GM23338 (cell line): ENCODE data around the gene UPF1. TPM values are rescaled to one million over a fixed set of nuclear protein-coding genes. Genes with fewer than 3 reads are reported as not detected.

Source experiments
- ATAC-seq: fragments of 200-7000 bp; cut with Tn5 transposase; 3 replicates; pipeline ENCODE4 v1.9.1; 2020
- DNase-seq: peaks from one replicate; pipeline ENCODE4 v3.0.0-alpha.2; 2015; ENCODE audit warnings: low spot score
- H2AFZ ChIP-seq: fragments of 200-600 bp; sonication (generic); 2 replicates; pipeline ENCODE4 v1.8.0; 2016; ENCODE audit warnings: antibody characterized with exemption, mild to moderate bottlenecking, moderate library complexity
- H3F3A ChIP-seq: fragments of 200-600 bp; sonication (generic); replicated peaks from 2 replicates; pipeline ENCODE4 v1.8.0; 2017; ENCODE audit warnings: antibody characterized with exemption, mixed run types, low read depth
- H3K27ac ChIP-seq: fragments of 200-600 bp; sonication (generic); 2 replicates; pipeline ENCODE4 v1.6.1; 2016; ENCODE audit warnings: low read depth
- H3K27me3 ChIP-seq: fragments of 200-600 bp; sonication (generic); 2 replicates; pipeline ENCODE4 v1.8.0; 2016; ENCODE audit warnings: mild to moderate bottlenecking, mixed run types, moderate library complexity; ENCODE audit not compliant: insufficient read depth
- H3K36me3 ChIP-seq: fragments of 200-600 bp; sonication (generic); 2 replicates; pipeline ENCODE4 v1.8.0; 2016; ENCODE audit warnings: mild to moderate bottlenecking; ENCODE audit not compliant: insufficient read depth
- H3K4me1 ChIP-seq: fragments of 200-600 bp; sonication (generic); 2 replicates; pipeline ENCODE4 v1.8.0; 2016; ENCODE audit warnings: mild to moderate bottlenecking, moderate library complexity; ENCODE audit not compliant: insufficient read depth
- H3K4me2 ChIP-seq: fragments of 200-600 bp; sonication (generic); 2 replicates; pipeline ENCODE4 v1.7.1; 2017; ENCODE audit warnings: mixed run types
- H3K4me3 ChIP-seq: fragments of 200-600 bp; sonication (generic); 2 replicates; pipeline ENCODE4 v1.6.1; 2016; ENCODE audit warnings: mixed run types
- H3K79me2 ChIP-seq: fragments of 200-600 bp; sonication (generic); replicated peaks from 2 replicates; pipeline ENCODE4 v1.8.0; 2017; ENCODE audit warnings: mild to moderate bottlenecking; ENCODE audit not compliant: insufficient read depth
- H3K9me2 ChIP-seq: fragments of 200-600 bp; sonication (generic); 2 replicates; pipeline ENCODE4 v1.8.0; 2017; ENCODE audit not compliant: insufficient read depth
- H4K20me1 ChIP-seq: fragments of 200-600 bp; sonication (generic); replicated peaks from 2 replicates; pipeline ENCODE4 v1.8.0; 2017; ENCODE audit warnings: mild to moderate bottlenecking; ENCODE audit not compliant: insufficient read depth
- H3K27ac Mint-ChIP-seq: 2 replicates; pipeline ENCODE4 v1.8.0; 2020; ENCODE audit warnings: inconsistent platforms, mild to moderate bottlenecking, moderate library complexity, mixed read lengths
- H3K27me3 Mint-ChIP-seq: 3 replicates; pipeline ENCODE4 v1.8.0; 2022; ENCODE audit warnings: low read depth, mild to moderate bottlenecking, moderate library complexity, mixed read lengths, inconsistent platforms; ENCODE audit not compliant: insufficient read depth, poor library complexity
- H3K36me3 Mint-ChIP-seq: 3 replicates; pipeline ENCODE4 v1.8.0; 2021; ENCODE audit warnings: low read depth, mild to moderate bottlenecking, inconsistent platforms, moderate library complexity, mixed read lengths
- H3K4me1 Mint-ChIP-seq: 3 replicates; pipeline ENCODE4 v1.8.0; 2020; ENCODE audit warnings: mild to moderate bottlenecking, inconsistent platforms, mixed read lengths
- H3K4me3 Mint-ChIP-seq: 3 replicates; pipeline ENCODE4 v1.8.0; 2021; ENCODE audit warnings: moderate library complexity, mild to moderate bottlenecking, inconsistent platforms, mixed read lengths
- H3K9me3 Mint-ChIP-seq: 3 replicates; pipeline ENCODE4 v1.8.0; 2020; ENCODE audit warnings: moderate library complexity, mild to moderate bottlenecking, inconsistent platforms, mixed read lengths
- CREB1 ChIP-seq: fragments of 250-450 bp; sonication (Bioruptor Pico); IDR thresholded peaks from 2 replicates; pipeline ENCODE4 v1.5.0; 2020; ENCODE audit warnings: low read depth, mild to moderate bottlenecking, moderate library complexity
- EZH2 ChIP-seq: fragments of 200-600 bp; sonication (generic); IDR thresholded peaks from one replicate; pipeline ENCODE4 v1.8.0; 2017; ENCODE audit warnings: antibody characterized with exemption, mild to moderate bottlenecking, low read depth; ENCODE audit not compliant: unreplicated experiment
- EZH2phosphoT487 ChIP-seq: fragments of 200-600 bp; sonication (generic); IDR thresholded peaks from one replicate; pipeline ENCODE4 v1.8.1; 2018; ENCODE audit warnings: antibody characterized with exemption; ENCODE audit not compliant: unreplicated experiment
- JUNB ChIP-seq: IDR thresholded peaks from one replicate; pipeline ENCODE4 v1.6.1; 2016; ENCODE audit warnings: antibody characterized with exemption; ENCODE audit not compliant: unreplicated experiment
- NANOG ChIP-seq: IDR thresholded peaks from 2 replicates; pipeline ENCODE4 v1.6.1; 2016; ENCODE audit warnings: antibody characterized with exemption, borderline replicate concordance
- POLR2AphosphoS5 ChIP-seq: IDR thresholded peaks from 2 replicates; pipeline ENCODE4 v1.6.1; 2016; ENCODE audit warnings: antibody characterized with exemption, low read depth
- STAT1 ChIP-seq: IDR thresholded peaks from one replicate; pipeline ENCODE4 v1.6.1; 2016; ENCODE audit warnings: antibody characterized with exemption; ENCODE audit not compliant: unreplicated experiment
- ZNF114 ChIP-seq: fragments of 250-450 bp; sonication (Bioruptor Pico); IDR thresholded peaks from 2 replicates; pipeline ENCODE4 v1.5.0; 2020; ENCODE audit warnings: mild to moderate bottlenecking, moderate library complexity
- ZNF331 ChIP-seq: fragments of 250-450 bp; sonication (Bioruptor Pico); IDR thresholded peaks from 2 replicates; pipeline ENCODE4 v1.5.0; 2020; ENCODE audit warnings: low read depth, mild to moderate bottlenecking, moderate library complexity
- polyA plus RNA-seq: library from polyadenylated mRNA; unstranded; fragments of >200 nt; fragmentation: Nextera tagmentation; extraction: Ambion mirVana; gene quantifications from 2 replicates; pipeline ENCODE4 v1.2.1, GENCODE V29; 2016
- total RNA-seq: library from RNA; depleted of rRNA; stranded (reverse); fragments of >200 nt; shearing (Covaris generic); gene quantifications from 2 replicates; pipeline ENCODE4 v1.2.3, GENCODE V29; 2014
- TF ChIP-seq, protein P1 (sequence below): IDR thresholded peaks from one replicate; pipeline ENCODE4 v1.6.1; 2018; ENCODE audit warnings: antibody characterized with exemption; ENCODE audit not compliant: unreplicated experiment
- TF ChIP-seq, protein P2 (sequence below): fragments of 250-450 bp; sonication (Bioruptor Pico); IDR thresholded peaks from 2 replicates; pipeline ENCODE4 v1.5.0; 2020; ENCODE audit warnings: mild to moderate bottlenecking, moderate library complexity
- TF ChIP-seq, protein P3 (sequence below), 2 experiments: fragments of 200-600 bp in 1 of 2; sonication (generic) in 1 of 2; conservative IDR thresholded peaks; 2 replicates each; pipeline versions ENCODE4 v1.5.1 to v1.6.1; 2016 to 2017; ENCODE audit warnings: antibody characterized with exemption in 2 of 2, low read depth in 2 of 2, mild to moderate bottlenecking in 2 of 2, moderate library complexity in 1 of 2
- TF ChIP-seq, protein P4 (sequence below): IDR thresholded peaks from 2 replicates; pipeline ENCODE4 v1.6.1; 2016; ENCODE audit warnings: antibody characterized with exemption

The UPF1 gene
- total and polyA plus RNA-seq, 2 experiments from 2014 or later = 13.8 to 138 TPM

DNA sequence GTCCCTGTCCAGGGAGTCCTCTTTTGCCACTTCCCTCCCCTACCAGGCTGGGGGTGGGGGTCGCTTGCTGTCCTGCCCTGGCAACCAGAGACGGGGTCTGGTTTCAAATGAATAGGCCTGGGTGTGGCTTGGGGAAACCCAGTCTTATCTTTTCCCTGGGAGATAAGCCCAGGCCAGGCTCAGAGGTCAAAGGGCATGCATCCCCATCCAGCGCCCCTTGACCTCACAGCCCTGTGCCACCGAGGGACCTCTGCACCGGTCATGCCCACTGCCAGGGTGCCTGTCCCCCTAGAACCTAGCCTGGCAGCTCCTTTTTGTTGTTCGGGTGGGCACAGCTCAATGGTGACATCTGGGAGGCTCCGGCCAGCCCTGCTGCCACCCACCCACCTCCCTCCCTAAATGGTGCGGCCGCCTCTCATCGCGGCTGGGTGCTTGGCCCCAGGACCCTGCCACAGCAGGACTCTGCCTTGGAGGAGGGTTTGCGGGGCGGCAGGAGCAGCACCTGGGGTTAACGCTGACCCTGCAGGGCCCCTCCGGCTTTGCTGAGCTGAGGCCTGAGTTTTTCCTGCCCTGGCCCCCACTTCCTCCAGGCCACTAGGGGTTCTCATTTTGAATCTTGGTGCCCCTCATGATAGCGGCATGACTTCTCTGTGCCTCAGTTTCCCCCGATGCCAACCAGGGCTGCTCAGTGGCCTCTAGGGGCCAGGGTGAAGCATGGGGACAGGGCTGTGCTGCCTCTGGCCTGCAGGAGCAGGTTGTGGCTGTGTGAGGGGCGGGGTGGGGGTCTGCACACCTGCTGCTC is 67.0 kb downstream of the UPF1 start:
- ATAC-seq (no peak), DNase-seq (no peak)
- peaks cover 17% of the 10 kb centered on the region for H3K27me3 Mint-ChIP-seq
- Histone ChIP-seq H3K4me3 (no peak overlapping the region), H4K20me1 (no peaks in the 10 kb centered on the region; the same call in 1 of the 2 replicates), H3K4me2 (no peak overlapping the region), H3K79me2 (no peaks in the 10 kb centered on the region), H3K36me3 (no peaks in the 10 kb centered on the region), H2AFZ (no peak overlapping the region), H3K27ac (no peak overlapping the region), H3F3A (peaks cover 2% of the 10 kb centered on the region; the same call in 1 of the 2 replicates), H3K4me1 (no peaks in the 10 kb centered on the region; the same call in 1 of the 2 replicates), H3K27me3 (peaks cover 24% of the 10 kb centered on the region), H3K9me2 (no peaks in the 10 kb centered on the region)
- TF ChIP-seq ZNF331 (CRISPR knock-in tag) = no peak
- TF ChIP-seq JUNB = no peak
- TF ChIP-seq, protein P1, sequence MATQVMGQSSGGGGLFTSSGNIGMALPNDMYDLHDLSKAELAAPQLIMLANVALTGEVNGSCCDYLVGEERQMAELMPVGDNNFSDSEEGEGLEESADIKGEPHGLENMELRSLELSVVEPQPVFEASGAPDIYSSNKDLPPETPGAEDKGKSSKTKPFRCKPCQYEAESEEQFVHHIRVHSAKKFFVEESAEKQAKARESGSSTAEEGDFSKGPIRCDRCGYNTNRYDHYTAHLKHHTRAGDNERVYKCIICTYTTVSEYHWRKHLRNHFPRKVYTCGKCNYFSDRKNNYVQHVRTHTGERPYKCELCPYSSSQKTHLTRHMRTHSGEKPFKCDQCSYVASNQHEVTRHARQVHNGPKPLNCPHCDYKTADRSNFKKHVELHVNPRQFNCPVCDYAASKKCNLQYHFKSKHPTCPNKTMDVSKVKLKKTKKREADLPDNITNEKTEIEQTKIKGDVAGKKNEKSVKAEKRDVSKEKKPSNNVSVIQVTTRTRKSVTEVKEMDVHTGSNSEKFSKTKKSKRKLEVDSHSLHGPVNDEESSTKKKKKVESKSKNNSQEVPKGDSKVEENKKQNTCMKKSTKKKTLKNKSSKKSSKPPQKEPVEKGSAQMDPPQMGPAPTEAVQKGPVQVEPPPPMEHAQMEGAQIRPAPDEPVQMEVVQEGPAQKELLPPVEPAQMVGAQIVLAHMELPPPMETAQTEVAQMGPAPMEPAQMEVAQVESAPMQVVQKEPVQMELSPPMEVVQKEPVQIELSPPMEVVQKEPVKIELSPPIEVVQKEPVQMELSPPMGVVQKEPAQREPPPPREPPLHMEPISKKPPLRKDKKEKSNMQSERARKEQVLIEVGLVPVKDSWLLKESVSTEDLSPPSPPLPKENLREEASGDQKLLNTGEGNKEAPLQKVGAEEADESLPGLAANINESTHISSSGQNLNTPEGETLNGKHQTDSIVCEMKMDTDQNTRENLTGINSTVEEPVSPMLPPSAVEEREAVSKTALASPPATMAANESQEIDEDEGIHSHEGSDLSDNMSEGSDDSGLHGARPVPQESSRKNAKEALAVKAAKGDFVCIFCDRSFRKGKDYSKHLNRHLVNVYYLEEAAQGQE = no peak
- TF ChIP-seq, protein P2, sequence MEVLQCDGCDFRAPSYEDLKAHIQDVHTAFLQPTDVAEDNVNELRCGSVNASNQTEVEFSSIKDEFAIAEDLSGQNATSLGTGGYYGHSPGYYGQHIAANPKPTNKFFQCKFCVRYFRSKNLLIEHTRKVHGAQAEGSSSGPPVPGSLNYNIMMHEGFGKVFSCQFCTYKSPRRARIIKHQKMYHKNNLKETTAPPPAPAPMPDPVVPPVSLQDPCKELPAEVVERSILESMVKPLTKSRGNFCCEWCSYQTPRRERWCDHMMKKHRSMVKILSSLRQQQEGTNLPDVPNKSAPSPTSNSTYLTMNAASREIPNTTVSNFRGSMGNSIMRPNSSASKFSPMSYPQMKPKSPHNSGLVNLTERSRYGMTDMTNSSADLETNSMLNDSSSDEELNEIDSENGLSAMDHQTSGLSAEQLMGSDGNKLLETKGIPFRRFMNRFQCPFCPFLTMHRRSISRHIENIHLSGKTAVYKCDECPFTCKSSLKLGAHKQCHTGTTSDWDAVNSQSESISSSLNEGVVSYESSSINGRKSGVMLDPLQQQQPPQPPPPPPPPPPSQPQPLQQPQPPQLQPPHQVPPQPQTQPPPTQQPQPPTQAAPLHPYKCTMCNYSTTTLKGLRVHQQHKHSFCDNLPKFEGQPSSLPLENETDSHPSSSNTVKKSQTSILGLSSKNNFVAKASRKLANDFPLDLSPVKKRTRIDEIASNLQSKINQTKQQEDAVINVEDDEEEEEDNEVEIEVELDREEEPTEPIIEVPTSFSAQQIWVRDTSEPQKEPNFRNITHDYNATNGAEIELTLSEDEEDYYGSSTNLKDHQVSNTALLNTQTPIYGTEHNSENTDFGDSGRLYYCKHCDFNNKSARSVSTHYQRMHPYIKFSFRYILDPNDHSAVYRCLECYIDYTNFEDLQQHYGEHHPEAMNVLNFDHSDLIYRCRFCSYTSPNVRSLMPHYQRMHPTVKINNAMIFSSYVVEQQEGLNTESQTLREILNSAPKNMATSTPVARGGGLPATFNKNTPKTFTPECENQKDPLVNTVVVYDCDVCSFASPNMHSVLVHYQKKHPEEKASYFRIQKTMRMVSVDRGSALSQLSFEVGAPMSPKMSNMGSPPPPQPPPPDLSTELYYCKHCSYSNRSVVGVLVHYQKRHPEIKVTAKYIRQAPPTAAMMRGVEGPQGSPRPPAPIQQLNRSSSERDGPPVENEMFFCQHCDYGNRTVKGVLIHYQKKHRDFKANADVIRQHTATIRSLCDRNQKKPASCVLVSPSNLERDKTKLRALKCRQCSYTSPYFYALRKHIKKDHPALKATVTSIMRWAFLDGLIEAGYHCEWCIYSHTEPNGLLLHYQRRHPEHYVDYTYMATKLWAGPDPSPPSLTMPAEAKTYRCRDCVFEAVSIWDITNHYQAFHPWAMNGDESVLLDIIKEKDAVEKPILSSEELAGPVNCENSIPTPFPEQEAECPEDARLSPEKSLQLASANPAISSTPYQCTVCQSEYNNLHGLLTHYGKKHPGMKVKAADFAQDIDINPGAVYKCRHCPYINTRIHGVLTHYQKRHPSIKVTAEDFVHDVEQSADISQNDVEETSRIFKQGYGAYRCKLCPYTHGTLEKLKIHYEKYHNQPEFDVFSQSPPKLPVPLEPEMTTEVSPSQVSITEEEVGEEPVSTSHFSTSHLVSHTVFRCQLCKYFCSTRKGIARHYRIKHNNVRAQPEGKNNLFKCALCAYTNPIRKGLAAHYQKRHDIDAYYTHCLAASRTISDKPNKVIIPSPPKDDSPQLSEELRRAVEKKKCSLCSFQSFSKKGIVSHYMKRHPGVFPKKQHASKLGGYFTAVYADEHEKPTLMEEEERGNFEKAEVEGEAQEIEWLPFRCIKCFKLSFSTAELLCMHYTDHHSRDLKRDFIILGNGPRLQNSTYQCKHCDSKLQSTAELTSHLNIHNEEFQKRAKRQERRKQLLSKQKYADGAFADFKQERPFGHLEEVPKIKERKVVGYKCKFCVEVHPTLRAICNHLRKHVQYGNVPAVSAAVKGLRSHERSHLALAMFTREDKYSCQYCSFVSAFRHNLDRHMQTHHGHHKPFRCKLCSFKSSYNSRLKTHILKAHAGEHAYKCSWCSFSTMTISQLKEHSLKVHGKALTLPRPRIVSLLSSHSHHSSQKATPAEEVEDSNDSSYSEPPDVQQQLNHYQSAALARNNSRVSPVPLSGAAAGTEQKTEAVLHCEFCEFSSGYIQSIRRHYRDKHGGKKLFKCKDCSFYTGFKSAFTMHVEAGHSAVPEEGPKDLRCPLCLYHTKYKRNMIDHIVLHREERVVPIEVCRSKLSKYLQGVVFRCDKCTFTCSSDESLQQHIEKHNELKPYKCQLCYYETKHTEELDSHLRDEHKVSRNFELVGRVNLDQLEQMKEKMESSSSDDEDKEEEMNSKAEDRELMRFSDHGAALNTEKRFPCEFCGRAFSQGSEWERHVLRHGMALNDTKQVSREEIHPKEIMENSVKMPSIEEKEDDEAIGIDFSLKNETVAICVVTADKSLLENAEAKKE (CRISPR knock-in tag) = no peak
- TF ChIP-seq EZH2 = no peak
- TF ChIP-seq STAT1 = no peak
- TF ChIP-seq, protein P3, sequence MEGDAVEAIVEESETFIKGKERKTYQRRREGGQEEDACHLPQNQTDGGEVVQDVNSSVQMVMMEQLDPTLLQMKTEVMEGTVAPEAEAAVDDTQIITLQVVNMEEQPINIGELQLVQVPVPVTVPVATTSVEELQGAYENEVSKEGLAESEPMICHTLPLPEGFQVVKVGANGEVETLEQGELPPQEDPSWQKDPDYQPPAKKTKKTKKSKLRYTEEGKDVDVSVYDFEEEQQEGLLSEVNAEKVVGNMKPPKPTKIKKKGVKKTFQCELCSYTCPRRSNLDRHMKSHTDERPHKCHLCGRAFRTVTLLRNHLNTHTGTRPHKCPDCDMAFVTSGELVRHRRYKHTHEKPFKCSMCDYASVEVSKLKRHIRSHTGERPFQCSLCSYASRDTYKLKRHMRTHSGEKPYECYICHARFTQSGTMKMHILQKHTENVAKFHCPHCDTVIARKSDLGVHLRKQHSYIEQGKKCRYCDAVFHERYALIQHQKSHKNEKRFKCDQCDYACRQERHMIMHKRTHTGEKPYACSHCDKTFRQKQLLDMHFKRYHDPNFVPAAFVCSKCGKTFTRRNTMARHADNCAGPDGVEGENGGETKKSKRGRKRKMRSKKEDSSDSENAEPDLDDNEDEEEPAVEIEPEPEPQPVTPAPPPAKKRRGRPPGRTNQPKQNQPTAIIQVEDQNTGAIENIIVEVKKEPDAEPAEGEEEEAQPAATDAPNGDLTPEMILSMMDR (conservative IDR thresholded peaks at IDR 0.05; ENCODE audit: low read depth in 2 of 2) = no peak
- no peak for TF ChIP-seq CREB1 (CRISPR knock-in tag)
- TF ChIP-seq POLR2AphosphoS5 = no peak
- no peak for TF ChIP-seq EZH2phosphoT487
- TF ChIP-seq, protein P4, sequence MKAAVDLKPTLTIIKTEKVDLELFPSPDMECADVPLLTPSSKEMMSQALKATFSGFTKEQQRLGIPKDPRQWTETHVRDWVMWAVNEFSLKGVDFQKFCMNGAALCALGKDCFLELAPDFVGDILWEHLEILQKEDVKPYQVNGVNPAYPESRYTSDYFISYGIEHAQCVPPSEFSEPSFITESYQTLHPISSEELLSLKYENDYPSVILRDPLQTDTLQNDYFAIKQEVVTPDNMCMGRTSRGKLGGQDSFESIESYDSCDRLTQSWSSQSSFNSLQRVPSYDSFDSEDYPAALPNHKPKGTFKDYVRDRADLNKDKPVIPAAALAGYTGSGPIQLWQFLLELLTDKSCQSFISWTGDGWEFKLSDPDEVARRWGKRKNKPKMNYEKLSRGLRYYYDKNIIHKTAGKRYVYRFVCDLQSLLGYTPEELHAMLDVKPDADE = no peak
- no peak for TF ChIP-seq ZNF114 (CRISPR knock-in tag)
- TF ChIP-seq NANOG = no peak
- H3K9me3 Mint-ChIP-seq = no peaks in the 10 kb centered on the region
- peaks cover 9% of the 10 kb centered on the region for H3K36me3 Mint-ChIP-seq
- no peak overlapping the region for H3K4me3 Mint-ChIP-seq
- H3K4me1 Mint-ChIP-seq = no peaks in the 10 kb centered on the region
- H3K27ac Mint-ChIP-seq = no peak overlapping the region
